Astrocyte (in vitro differentiated cells and primary cell): ENCODE data around the gene RANBP17.

Experiments used
- EZH2 ChIP-seq: IDR thresholded peaks from 2 replicates; pipeline ENCODE4 v1.6.1; 2012; ENCODE audit warnings: mild to moderate bottlenecking, low read length, inconsistent platforms; ENCODE audit not compliant: insufficient read depth
- TF ChIP-seq, protein P1 (sequence below): IDR thresholded peaks from 2 replicates; pipeline ENCODE4 v1.5.1; 2011; ENCODE audit warnings: low read depth, mild to moderate bottlenecking, inconsistent platforms, low read length, moderate library complexity; ENCODE audit not compliant: insufficient read depth

DNA sequence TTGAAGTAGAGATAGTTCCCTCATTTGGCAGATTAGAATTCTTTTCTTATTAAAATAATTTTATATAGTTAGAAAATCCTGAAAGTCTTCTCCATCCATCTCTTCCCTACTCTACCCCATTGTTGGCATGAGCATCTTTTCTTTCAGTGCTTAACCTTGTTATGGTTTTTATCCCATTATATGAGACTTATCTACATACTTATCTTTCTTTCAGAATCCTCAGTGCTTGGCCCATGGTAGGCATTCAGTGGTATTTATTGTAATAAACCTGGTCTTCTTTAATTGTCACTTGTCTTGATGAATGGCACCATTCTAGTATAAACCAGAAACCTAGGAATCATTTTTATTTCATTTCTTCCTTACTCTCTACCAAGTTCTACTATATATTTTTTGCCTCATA lies 277.4 kb downstream of the RANBP17 start:
- TF ChIP-seq, protein P1, sequence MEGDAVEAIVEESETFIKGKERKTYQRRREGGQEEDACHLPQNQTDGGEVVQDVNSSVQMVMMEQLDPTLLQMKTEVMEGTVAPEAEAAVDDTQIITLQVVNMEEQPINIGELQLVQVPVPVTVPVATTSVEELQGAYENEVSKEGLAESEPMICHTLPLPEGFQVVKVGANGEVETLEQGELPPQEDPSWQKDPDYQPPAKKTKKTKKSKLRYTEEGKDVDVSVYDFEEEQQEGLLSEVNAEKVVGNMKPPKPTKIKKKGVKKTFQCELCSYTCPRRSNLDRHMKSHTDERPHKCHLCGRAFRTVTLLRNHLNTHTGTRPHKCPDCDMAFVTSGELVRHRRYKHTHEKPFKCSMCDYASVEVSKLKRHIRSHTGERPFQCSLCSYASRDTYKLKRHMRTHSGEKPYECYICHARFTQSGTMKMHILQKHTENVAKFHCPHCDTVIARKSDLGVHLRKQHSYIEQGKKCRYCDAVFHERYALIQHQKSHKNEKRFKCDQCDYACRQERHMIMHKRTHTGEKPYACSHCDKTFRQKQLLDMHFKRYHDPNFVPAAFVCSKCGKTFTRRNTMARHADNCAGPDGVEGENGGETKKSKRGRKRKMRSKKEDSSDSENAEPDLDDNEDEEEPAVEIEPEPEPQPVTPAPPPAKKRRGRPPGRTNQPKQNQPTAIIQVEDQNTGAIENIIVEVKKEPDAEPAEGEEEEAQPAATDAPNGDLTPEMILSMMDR: no peak
- TF ChIP-seq EZH2: no peak
